Activated naive CD4-positive, alpha-beta T cell treated with anti-CD3 and anti-CD28 coated beads, Interleukin-2, amount 50 U/mL, for 24 hours (primary cell): ENCODE results near the gene MAP7.

Source experiments
- H3K27ac Mint-ChIP-seq: one replicate; pipeline ENCODE4 v1.8.0; 2021; ENCODE audit warnings: mild to moderate bottlenecking, mixed read lengths
- H3K27me3 Mint-ChIP-seq: one replicate; pipeline ENCODE4 v1.8.0; 2021; ENCODE audit warnings: mixed read lengths
- H3K36me3 Mint-ChIP-seq: one replicate; pipeline ENCODE4 v1.8.0; 2021; ENCODE audit warnings: mixed read lengths
- H3K4me1 Mint-ChIP-seq: one replicate; pipeline ENCODE4 v1.8.0; 2021; ENCODE audit warnings: mixed read lengths
- H3K4me3 Mint-ChIP-seq: one replicate; pipeline ENCODE4 v1.8.0; 2021; ENCODE audit warnings: mild to moderate bottlenecking, mixed read lengths
- H3K9me3 Mint-ChIP-seq: one replicate; pipeline ENCODE4 v1.8.0; 2021; ENCODE audit warnings: mixed read lengths

MAP7 gene

GRCh38 chr6:136359851-136360250 is 190.4 kb downstream of the MAP7 start:
- Mint-ChIP-seq H3K4me3 (no peak overlapping the region), H3K9me3 (no peaks in the 10 kb centered on the region), H3K27ac (no peak overlapping the region), H3K27me3 (no peaks in the 10 kb centered on the region), H3K36me3 (no peaks in the 10 kb centered on the region), H3K4me1 (no peaks in the 10 kb centered on the region)

GRCh38 chr6:136351518-136352110 is 198.6 kb downstream of the MAP7 start:
- no peaks in the 10 kb centered on the region for H3K9me3 Mint-ChIP-seq
- H3K4me1 Mint-ChIP-seq: no peaks in the 10 kb centered on the region
- no peaks in the 10 kb centered on the region for H3K36me3 Mint-ChIP-seq
- H3K4me3 Mint-ChIP-seq: no peak overlapping the region
- no peak overlapping the region for H3K27ac Mint-ChIP-seq
- peaks cover 1% of the 10 kb centered on the region for H3K27me3 Mint-ChIP-seq

GRCh38 chr6:136350914-136351313 is 199.3 kb downstream of the MAP7 start:
- H3K4me3 Mint-ChIP-seq: no peak overlapping the region
- H3K27ac Mint-ChIP-seq: no peak overlapping the region
- H3K9me3 Mint-ChIP-seq: no peaks in the 10 kb centered on the region
- peaks cover 1% of the 10 kb centered on the region for H3K27me3 Mint-ChIP-seq
- H3K36me3 Mint-ChIP-seq: no peaks in the 10 kb centered on the region
- H3K4me1 Mint-ChIP-seq: no peaks in the 10 kb centered on the region

GRCh38 chr6:136347847-136348246 is 202.4 kb downstream of the MAP7 start:
- H3K9me3 Mint-ChIP-seq: no peaks in the 10 kb centered on the region
- no peak overlapping the region for H3K27ac Mint-ChIP-seq
- no peak overlapping the region for H3K4me3 Mint-ChIP-seq
- no peaks in the 10 kb centered on the region for H3K4me1 Mint-ChIP-seq
- peaks cover 1% of the 10 kb centered on the region for H3K27me3 Mint-ChIP-seq
- H3K36me3 Mint-ChIP-seq: no peaks in the 10 kb centered on the region

- Mint-ChIP-seq H3K9me3 (no peaks in the 10 kb centered on the region), H3K27me3 (no peaks in the 10 kb centered on the region), H3K36me3 (no peaks in the 10 kb centered on the region), H3K4me1 (no peaks in the 10 kb centered on the region), H3K27ac (no peak overlapping the region), H3K4me3 (no peak overlapping the region)
Observed at GRCh38 chr6:136345145-136345544, 205.1 kb downstream of the MAP7 start.

- H3K9me3 Mint-ChIP-seq: no peaks in the 10 kb centered on the region
- no peak overlapping the region for H3K4me3 Mint-ChIP-seq
- H3K27ac Mint-ChIP-seq: no peak overlapping the region
- H3K27me3 Mint-ChIP-seq: no peaks in the 10 kb centered on the region
- no peaks in the 10 kb centered on the region for H3K36me3 Mint-ChIP-seq
- H3K4me1 Mint-ChIP-seq: no peaks in the 10 kb centered on the region
Observed at GRCh38 chr6:136344420-136344819, 205.8 kb downstream of the MAP7 start.

- H3K36me3 Mint-ChIP-seq: no peaks in the 10 kb centered on the region
- H3K4me3 Mint-ChIP-seq: no peak overlapping the region
- H3K27me3 Mint-ChIP-seq: no peaks in the 10 kb centered on the region
- no peaks in the 10 kb centered on the region for H3K9me3 Mint-ChIP-seq
- H3K27ac Mint-ChIP-seq: no peak overlapping the region
- no peaks in the 10 kb centered on the region for H3K4me1 Mint-ChIP-seq
Observed at GRCh38 chr6:136343700-136344099, 206.5 kb downstream of the MAP7 start.

- no peak overlapping the region for H3K27ac Mint-ChIP-seq
- no peaks in the 10 kb centered on the region for H3K4me1 Mint-ChIP-seq
- H3K27me3 Mint-ChIP-seq: no peaks in the 10 kb centered on the region
- H3K9me3 Mint-ChIP-seq: no peaks in the 10 kb centered on the region
- no peaks in the 10 kb centered on the region for H3K36me3 Mint-ChIP-seq
- no peak overlapping the region for H3K4me3 Mint-ChIP-seq
Observed at GRCh38 chr6:136343275-136343674, 206.9 kb downstream of the MAP7 start.

- Mint-ChIP-seq H3K4me1 (no peaks in the 10 kb centered on the region), H3K27ac (no peak overlapping the region), H3K4me3 (no peak overlapping the region), H3K9me3 (no peaks in the 10 kb centered on the region), H3K36me3 (no peaks in the 10 kb centered on the region), H3K27me3 (no peaks in the 10 kb centered on the region)
Observed at GRCh38 chr6:136341967-136342366, 208.3 kb downstream of the MAP7 start.

- Mint-ChIP-seq H3K36me3 (no peaks in the 10 kb centered on the region), H3K4me3 (no peak overlapping the region), H3K4me1 (no peaks in the 10 kb centered on the region), H3K27me3 (no peaks in the 10 kb centered on the region), H3K9me3 (no peaks in the 10 kb centered on the region), H3K27ac (no peak overlapping the region)
Observed at GRCh38 chr6:136341367-136341766, 208.9 kb downstream of the MAP7 start.

- H3K4me3 Mint-ChIP-seq: no peak overlapping the region
- no peaks in the 10 kb centered on the region for H3K4me1 Mint-ChIP-seq
- no peaks in the 10 kb centered on the region for H3K9me3 Mint-ChIP-seq
- no peaks in the 10 kb centered on the region for H3K36me3 Mint-ChIP-seq
- no peaks in the 10 kb centered on the region for H3K27me3 Mint-ChIP-seq
- H3K27ac Mint-ChIP-seq: no peak overlapping the region
Observed at GRCh38 chr6:136338486-136338885, 211.7 kb downstream of the MAP7 start.

- H3K4me3 Mint-ChIP-seq: no peak overlapping the region
- no peaks in the 10 kb centered on the region for H3K36me3 Mint-ChIP-seq
- no peaks in the 10 kb centered on the region for H3K9me3 Mint-ChIP-seq
- H3K27me3 Mint-ChIP-seq: no peaks in the 10 kb centered on the region
- H3K27ac Mint-ChIP-seq: no peak overlapping the region
- H3K4me1 Mint-ChIP-seq: no peaks in the 10 kb centered on the region
Observed at GRCh38 chr6:136337606-136338005, 212.6 kb downstream of the MAP7 start.

GRCh38 chr6:136337121-136337520 is 213.1 kb downstream of the MAP7 start:
- Mint-ChIP-seq H3K36me3 (no peaks in the 10 kb centered on the region), H3K27ac (no peak overlapping the region), H3K9me3 (no peaks in the 10 kb centered on the region)

GRCh38 chr6:136335736-136336363 is 214.4 kb downstream of the MAP7 start:
- no peaks in the 10 kb centered on the region for H3K9me3 Mint-ChIP-seq
- no peaks in the 10 kb centered on the region for H3K36me3 Mint-ChIP-seq
- H3K27me3 Mint-ChIP-seq: no peaks in the 10 kb centered on the region
- H3K4me1 Mint-ChIP-seq: no peaks in the 10 kb centered on the region
- no peak overlapping the region for H3K4me3 Mint-ChIP-seq
- H3K27ac Mint-ChIP-seq: no peak overlapping the region

More at GRCh38 chr6:136337121-136337520, 213.1 kb downstream of the MAP7 start:
- H3K4me1 Mint-ChIP-seq: no peaks in the 10 kb centered on the region
- H3K4me3 Mint-ChIP-seq: no peak overlapping the region
- no peaks in the 10 kb centered on the region for H3K27me3 Mint-ChIP-seq

- Mint-ChIP-seq H3K27me3 (no peaks in the 10 kb centered on the region), H3K27ac (no peak overlapping the region), H3K36me3 (no peaks in the 10 kb centered on the region), H3K4me3 (no peak overlapping the region), H3K9me3 (no peaks in the 10 kb centered on the region), H3K4me1 (no peaks in the 10 kb centered on the region)
Observed at GRCh38 chr6:136334853-136335252, 215.4 kb downstream of the MAP7 start.

- Mint-ChIP-seq H3K27ac (no peak overlapping the region), H3K9me3 (no peaks in the 10 kb centered on the region), H3K4me1 (no peaks in the 10 kb centered on the region), H3K36me3 (no peaks in the 10 kb centered on the region), H3K4me3 (no peak overlapping the region), H3K27me3 (no peaks in the 10 kb centered on the region)
Observed at GRCh38 chr6:136334465-136334846, 215.8 kb downstream of the MAP7 start.
